Uterus (tissue), 4 donors: ENCODE results near the gene DNAJC30. TPM values are rescaled to one million over a fixed set of nuclear protein-coding genes. Genes with fewer than 3 reads are reported as not detected.

ENCODE experiments used
- DNase-seq, 2 donors: peaks; one replicate each; pipeline ENCODE4 v3.0.0-alpha.2; 2019 to 2020
- H3K27ac ChIP-seq, 2 donors: fragments of 200-600 bp; sonication (generic); 1 replicate in 1 of 2; 2 replicates in 1 of 2; pipeline ENCODE4 v1.5.1; 2016 to 2018
- H3K27me3 ChIP-seq, 2 donors: fragments of 200-600 bp; sonication (generic); one replicate each; pipeline ENCODE4 v1.5.1; 2018 to 2019; ENCODE audit warnings: control low read depth in 1 of 2
- H3K36me3 ChIP-seq, 2 donors: fragments of 200-600 bp; sonication (generic); one replicate each; pipeline ENCODE4 v1.5.1; 2019; ENCODE audit warnings: control low read depth in 1 of 2
- H3K4me1 ChIP-seq, 2 donors: fragments of 200-600 bp; sonication (generic); one replicate each; pipeline ENCODE4 v1.5.1; 2018 to 2019; ENCODE audit warnings: control low read depth in 1 of 2
- H3K4me3 ChIP-seq, 2 donors: fragments of 200-600 bp; sonication (generic); 1 replicate in 1 of 2; 2 replicates in 1 of 2; pipeline ENCODE4 v1.5.1; 2018 to 2019; ENCODE audit warnings: mild to moderate bottlenecking in 1 of 2
- H3K9me3 ChIP-seq, 2 donors: fragments of 200-600 bp; sonication (generic); one replicate each; pipeline ENCODE4 v1.5.1; 2019; ENCODE audit warnings: control low read depth in 1 of 2
- CTCF ChIP-seq, 4 experiments: fragments of 200-600 bp in 2 of 4; fragments of 450-650 bp in 2 of 4; sonication (generic) in 2 of 4; IDR thresholded peaks; one replicate each; pipeline ENCODE4 v1.5.1; 2016 to 2019; ENCODE audit warnings: antibody characterized with exemption in 4 of 4, mild to moderate bottlenecking in 2 of 4, moderate library complexity in 1 of 4
- POLR2A ChIP-seq, 2 donors: fragments of 450-650 bp; IDR thresholded peaks; one replicate each; pipeline ENCODE4 v1.6.1; 2016; ENCODE audit warnings: antibody characterized with exemption in 2 of 2, mild to moderate bottlenecking in 1 of 2, moderate library complexity in 1 of 2
- intact Hi-C: fragments of 100-400 bp; cut with DNase I; formaldehyde crosslinking; loops from one replicate; pipeline ENCODE4 v1.15.1; 2023; ENCODE audit warnings: low total_unique reads
- total RNA-seq, 4 donors: library from RNA; depleted of rRNA in 3 of 4; stranded (reverse); fragments of >200 nt in 3 of 4; gene quantifications; one replicate each; pipeline versions ENCODE4 v1.1.0 to v1.2.4, GENCODE V29; 2014 to 2023
- donor health status: DM: yes; HTN: yes; CAD: no.

Gene DNAJC30
- total RNA-seq, 4 donors from 2014 or later = 0.29 to 14.1 (median 3.3) TPM

GRCh38 chr7:73702226-73702625, 19.0 kb upstream of the DNAJC30 start:
- no peak overlapping the region for H3K27ac ChIP-seq
- no peak for DNase-seq
- no peak overlapping the region for H3K4me3 ChIP-seq
- intact Hi-C loops = no loop called here
- peaks cover 6 to 14% of the 10 kb centered on the region in 2 donors for H3K4me1 ChIP-seq
- no peaks in the 10 kb centered on the region for H3K9me3 ChIP-seq
- H3K27me3 ChIP-seq = no peaks in the 10 kb centered on the region
- H3K36me3 ChIP-seq = no peaks in the 10 kb centered on the region
- no peak for TF ChIP-seq CTCF (IDR thresholded peaks at IDR 0.05)
- no peak for TF ChIP-seq POLR2A (IDR thresholded peaks at IDR 0.05)

GRCh38 chr7:73701357-73701995, 18.2 kb upstream of the DNAJC30 start:
- intact Hi-C loops = no loop called here
- H3K27me3 ChIP-seq = no peaks in the 10 kb centered on the region
- H3K36me3 ChIP-seq = no peaks in the 10 kb centered on the region
- H3K4me1 ChIP-seq = peaks cover 6 to 14% of the 10 kb centered on the region in 2 donors
- no peak for TF ChIP-seq POLR2A (IDR thresholded peaks at IDR 0.05)
- TF ChIP-seq CTCF (IDR thresholded peaks at IDR 0.05) = peak in 2 of 4 experiments; percentile 23 to 40
- H3K27ac ChIP-seq = no peak overlapping the region
- DNase-seq = no peak
- H3K4me3 ChIP-seq = no peak overlapping the region
- no peaks in the 10 kb centered on the region for H3K9me3 ChIP-seq

GRCh38 chr7:73700581-73701134, 17.4 kb upstream of the DNAJC30 start:
- H3K27ac ChIP-seq = no peak overlapping the region
- no peaks in the 10 kb centered on the region for H3K9me3 ChIP-seq
- no peak overlapping the region for H3K4me3 ChIP-seq
- no peak for DNase-seq
- H3K4me1 ChIP-seq = peaks cover 6 to 14% of the 10 kb centered on the region in 2 donors
- H3K36me3 ChIP-seq = no peaks in the 10 kb centered on the region
- H3K27me3 ChIP-seq = no peaks in the 10 kb centered on the region
- intact Hi-C loops = no loop called here
- no peak for TF ChIP-seq POLR2A (IDR thresholded peaks at IDR 0.05)
- TF ChIP-seq CTCF (IDR thresholded peaks at IDR 0.05) = no peak

- no peak for TF ChIP-seq CTCF (IDR thresholded peaks at IDR 0.05)
- no peak for TF ChIP-seq POLR2A (IDR thresholded peaks at IDR 0.05)
These were observed 16.8 kb upstream of the DNAJC30 start for GRCh38 chr7:73700069-73700423.

GRCh38 chr7:73699370-73700068, 16.3 kb upstream of the DNAJC30 start:
- H3K4me1 ChIP-seq = peaks cover 2 to 5% of the 10 kb centered on the region in 2 donors
- no peak overlapping the region for H3K27ac ChIP-seq
- TF ChIP-seq CTCF (IDR thresholded peaks at IDR 0.05) (no peak), POLR2A (IDR thresholded peaks at IDR 0.05) (no peak)
- H3K27me3 ChIP-seq = no peaks in the 10 kb centered on the region
- H3K4me3 ChIP-seq = no peak overlapping the region
- DNase-seq = no peak
- intact Hi-C loops = no loop called here
- H3K36me3 ChIP-seq = no peaks in the 10 kb centered on the region
- H3K9me3 ChIP-seq = no peaks in the 10 kb centered on the region

More at GRCh38 chr7:73700069-73700423, 16.8 kb upstream of the DNAJC30 start:
- H3K4me1 ChIP-seq = peaks cover 6 to 11% of the 10 kb centered on the region in 2 donors
- no peak overlapping the region for H3K4me3 ChIP-seq
- H3K36me3 ChIP-seq = no peaks in the 10 kb centered on the region
- no peak for DNase-seq
- intact Hi-C loops = no loop called here
- H3K9me3 ChIP-seq = no peaks in the 10 kb centered on the region
- no peak overlapping the region for H3K27ac ChIP-seq
- H3K27me3 ChIP-seq = no peaks in the 10 kb centered on the region
